T-cell (primary cell): ENCODE measurements around the gene ZNF195. TPM values are rescaled to one million over a fixed set of nuclear protein-coding genes. Genes with fewer than 3 reads are reported as not detected.
"Not testable (repeated sequence)": the region's sequence is repeated elsewhere in the genome, so short reads cannot be mapped to it uniquely, and the experiment has no call there.

Experiments used
- ATAC-seq, 4 experiments: fragments of 200-7000 bp in 3 of 4; fragments of 150-1000 bp in 1 of 4; cut with Tn5 transposase; replicated peaks in 1 of 4; 1 replicate in 3 of 4; 2 replicates in 1 of 4; pipeline ENCODE4 v1.10.0; 2021; ENCODE audit warnings: moderate library complexity in 3 of 4, mild to moderate bottlenecking in 2 of 4, moderate number of reproducible peaks in 1 of 4
- CTCF ChIA-PET, 2 donors: fragments of 300-600 bp; sonication (Branson Sonifier 250); formaldehyde crosslinking; loops; one replicate each; lab custom pipeline; 2022; ENCODE audit warnings: antibody characterized with exemption in 2 of 2; lab: Charles Lee
- POLR2A ChIA-PET, 2 donors: fragments of 300-600 bp; sonication (Branson Sonifier 250); formaldehyde crosslinking; loops; one replicate each; lab custom pipeline; 2022; ENCODE audit warnings: antibody characterized with exemption in 2 of 2; lab: Charles Lee
- DNase-seq, 35 experiments: peaks; one replicate each; pipeline versions ENCODE4 v3.0.0 to v3.0.0-alpha.2; 2013 to 2023
- H3K27ac ChIP-seq: one replicate; pipeline ENCODE4 v1.5.1; 2013; ENCODE audit warnings: low read length
- H3K27me3 ChIP-seq, 2 experiments: replicated peaks in 1 of 2; 1 replicate in 1 of 2; 2 replicates in 1 of 2; pipeline versions ENCODE4 v1.6.1 to v1.7.0; 2013; ENCODE audit warnings: low read length in 1 of 2, mixed read lengths in 1 of 2; ENCODE audit not compliant: control insufficient read depth in 2 of 2, insufficient read depth in 2 of 2; ENCODE audit errors: extremely low read depth in 1 of 2
- H3K36me3 ChIP-seq, 2 donors: 1 replicate in 1 of 2; 2 replicates in 1 of 2; pipeline versions ENCODE4 v1.6.1 to v1.7.0; 2013; ENCODE audit warnings: low read length in 1 of 2; ENCODE audit not compliant: control insufficient read depth in 2 of 2, insufficient read depth in 1 of 2; ENCODE audit errors: extremely low read depth in 1 of 2
- H3K4me1 ChIP-seq, 2 experiments: 1 replicate in 1 of 2; 2 replicates in 1 of 2; pipeline versions ENCODE4 v1.6.1 to v1.7.0; 2013; ENCODE audit warnings: low read length in 2 of 2, mixed read lengths in 1 of 2; ENCODE audit not compliant: insufficient read depth in 2 of 2, control insufficient read depth in 1 of 2; ENCODE audit errors: extremely low read depth in 1 of 2
- H3K4me3 ChIP-seq, 2 donors: 1 replicate in 1 of 2; 2 replicates in 1 of 2; pipeline versions ENCODE4 v1.5.1 to v1.7.0; 2013; ENCODE audit warnings: mild to moderate bottlenecking in 2 of 2, low read length in 1 of 2, moderate library complexity in 1 of 2; ENCODE audit not compliant: control insufficient read depth in 1 of 2; ENCODE audit errors: extremely low read depth in 1 of 2
- H3K9me3 ChIP-seq: 2 replicates; pipeline ENCODE4 v1.7.0; 2013
- H3K27ac Mint-ChIP-seq, 2 donors: one replicate each; pipeline ENCODE4 v1.8.0; 2020 to 2021; ENCODE audit warnings: mild to moderate bottlenecking in 2 of 2, mixed read lengths in 2 of 2
- H3K27me3 Mint-ChIP-seq, 2 donors: one replicate each; pipeline ENCODE4 v1.8.0; 2021 to 2022; ENCODE audit warnings: mixed read lengths in 2 of 2
- H3K36me3 Mint-ChIP-seq: one replicate; pipeline ENCODE4 v1.8.0; 2021; ENCODE audit warnings: mixed read lengths
- H3K4me1 Mint-ChIP-seq, 3 donors: one replicate each; pipeline ENCODE4 v1.8.0; 2020 to 2022; ENCODE audit warnings: mixed read lengths in 3 of 3, mild to moderate bottlenecking in 1 of 3
- H3K4me3 Mint-ChIP-seq, 3 donors: one replicate each; pipeline ENCODE4 v1.8.0; 2020 to 2022; ENCODE audit warnings: mild to moderate bottlenecking in 3 of 3, mixed read lengths in 3 of 3, moderate library complexity in 3 of 3
- H3K9me3 Mint-ChIP-seq, 3 donors: one replicate each; pipeline ENCODE4 v1.8.0; 2020 to 2022; ENCODE audit warnings: mixed read lengths in 3 of 3
- WGBS: methylation state at CpG from one replicate; pipeline ENCODE4 v1.1.5; 2013; ENCODE audit warnings: missing lambda C conversion rate; ENCODE audit not compliant: insufficient coverage; 5-methylcytosine and 5-hydroxymethylcytosine counted together
- total RNA-seq, 35 experiments: library from RNA in 6 of 35; stranded (reverse) in 6 of 35; fragments of 120-200 nt in 1 of 35; gene quantifications; one replicate each; pipeline versions ENCODE4 v1.2.1 to v1.2.4 and lab custom pipeline; 2013 to 2026

ZNF195 gene
- total RNA-seq, 5 donors from 2014 or later (not counting 1 experiment from before 2014, with no cell fraction given), result 22.9 to 35.8 (median 32.0) TPM

DNA sequence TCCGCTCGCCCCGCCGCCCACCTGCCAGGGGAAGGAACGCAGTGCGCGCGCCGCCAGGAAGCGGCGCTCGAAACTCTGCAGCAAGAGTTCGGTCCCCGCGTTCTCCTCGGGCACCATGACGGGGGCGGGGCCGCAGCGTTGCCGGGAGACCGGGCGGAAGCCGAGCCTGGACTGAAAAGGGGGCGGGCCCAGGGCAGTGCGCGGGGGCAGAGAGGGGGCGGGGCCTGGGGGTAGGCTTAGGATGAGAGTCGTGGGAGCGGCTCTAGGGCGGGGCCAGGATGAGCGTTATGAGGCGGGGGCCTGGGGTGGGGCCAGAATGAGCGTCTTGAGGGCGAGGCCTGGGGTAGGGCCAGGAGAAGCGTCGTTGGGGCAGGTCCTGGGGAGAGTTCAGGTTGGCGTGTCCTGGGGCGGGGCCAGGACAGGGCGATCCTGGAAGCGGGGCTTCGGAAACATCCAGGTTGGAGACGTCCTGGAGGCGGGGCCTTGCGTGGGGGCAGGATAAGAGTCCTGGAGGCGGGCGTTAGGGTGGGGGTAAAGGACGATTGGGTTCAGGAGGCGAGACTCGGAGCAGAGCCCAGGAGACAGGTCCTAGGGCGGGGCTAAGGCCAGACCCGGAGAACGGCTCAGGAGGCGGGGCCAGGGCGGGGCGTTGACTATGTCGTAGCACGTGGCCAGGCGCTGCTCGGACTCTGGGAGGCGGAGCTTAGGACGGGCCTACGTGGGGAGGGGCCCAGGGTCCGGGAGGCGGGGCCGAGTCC, 43.6 kb upstream of the ZNF195 start:
- not testable (repeated sequence) for H3K36me3 Mint-ChIP-seq
- peak overlapping the region; percentile 62 to 85 for H3K4me3 ChIP-seq
- H3K27ac Mint-ChIP-seq, result peak overlapping the region; percentile 91 to 96

DNA sequence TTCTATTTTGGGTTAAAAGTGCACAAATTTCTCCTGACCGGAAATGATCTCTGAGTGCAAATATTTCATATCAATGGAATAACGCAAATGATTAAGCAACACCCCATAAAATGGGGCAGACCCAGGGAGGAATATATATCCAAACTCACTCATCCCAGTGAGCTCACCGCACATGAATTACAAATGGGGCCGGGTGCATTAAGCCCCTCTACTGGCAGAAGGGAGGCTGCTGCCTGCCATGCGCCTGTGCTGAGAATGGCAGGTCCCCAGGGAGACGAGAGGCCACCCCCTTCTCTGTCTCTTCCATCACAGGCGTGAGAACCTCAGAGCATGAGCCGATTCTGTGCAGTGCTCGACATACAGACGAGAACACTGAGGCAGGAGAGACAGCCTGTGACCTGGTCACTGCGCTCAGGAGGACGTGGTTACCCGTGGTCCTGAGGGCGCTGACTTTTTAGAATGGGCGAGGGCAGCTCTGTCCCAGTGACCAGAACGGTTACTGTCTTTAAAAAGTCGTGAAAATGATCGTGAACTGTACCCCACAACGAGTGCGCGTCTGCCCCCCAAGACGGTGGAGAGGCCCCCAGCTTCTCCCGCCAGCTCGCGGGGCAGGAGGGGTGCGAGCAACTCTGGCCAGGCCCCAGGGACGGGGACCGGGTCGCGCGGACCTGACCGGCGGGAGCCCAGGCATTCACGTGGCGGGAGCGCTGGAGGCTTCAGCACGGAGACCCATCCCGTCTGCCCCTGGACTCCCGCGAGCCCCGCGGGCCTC, 42.8 kb upstream of the ZNF195 start:
- H3K27ac ChIP-seq, H3K9me3 ChIP-seq, ATAC-seq, H3K9me3 Mint-ChIP-seq, CTCF ChIA-PET, H3K36me3 Mint-ChIP-seq, H3K36me3 ChIP-seq, POLR2A ChIA-PET, H3K27me3 Mint-ChIP-seq, H3K27me3 ChIP-seq: not testable (repeated sequence)
- 7% methylated on average over 35 of the region's 42 CpGs for WGBS
- H3K4me3 ChIP-seq, result peak overlapping the region; percentile 36 to 85
- peaks cover 0 to 12% of the 10 kb centered on the region in 2 experiments for H3K4me1 ChIP-seq
- H3K4me1 Mint-ChIP-seq, result peaks cover 4 to 17% (median 15%) of the 10 kb centered on the region in 3 donors
- H3K27ac Mint-ChIP-seq, result peak overlapping the region; percentile 36 to 84
- DNase-seq, result peak in 17 of 35 experiments; percentile 2 to 47 (median 10)
- H3K4me3 Mint-ChIP-seq, result peak overlapping the region; percentile 88 to 91 (median 90)

More for the DNA sequence above, 43.6 kb upstream of the ZNF195 start:
- H3K9me3 Mint-ChIP-seq, H3K27me3 ChIP-seq, CTCF ChIA-PET, H3K9me3 ChIP-seq, H3K27me3 Mint-ChIP-seq, H3K36me3 ChIP-seq: not testable (repeated sequence)
- peak; percentile 92 to 98 (median 98) for ATAC-seq
- POLR2A ChIA-PET, result interaction anchor here in 1 of 2 donors (0.7 kb wide), 1 partner anchor 217 kb away, joined by 3 read pairs; no protein-coding TSS in a partner anchor
- DNase-seq, result peak; percentile 71 to 99 (median 93)
- Histone ChIP-seq H3K27ac (peak overlapping the region; percentile 84), H3K4me1 (peaks cover 0 to 12% of the 10 kb centered on the region in 2 experiments)
- WGBS, result under 1% methylated on average over 60 of the region's 66 CpGs
- Mint-ChIP-seq H3K4me3 (peak overlapping the region; percentile 88 to 91 (median 90)), H3K4me1 (peaks cover 4 to 15% (median 13%) of the 10 kb centered on the region in 3 donors)

DNA sequence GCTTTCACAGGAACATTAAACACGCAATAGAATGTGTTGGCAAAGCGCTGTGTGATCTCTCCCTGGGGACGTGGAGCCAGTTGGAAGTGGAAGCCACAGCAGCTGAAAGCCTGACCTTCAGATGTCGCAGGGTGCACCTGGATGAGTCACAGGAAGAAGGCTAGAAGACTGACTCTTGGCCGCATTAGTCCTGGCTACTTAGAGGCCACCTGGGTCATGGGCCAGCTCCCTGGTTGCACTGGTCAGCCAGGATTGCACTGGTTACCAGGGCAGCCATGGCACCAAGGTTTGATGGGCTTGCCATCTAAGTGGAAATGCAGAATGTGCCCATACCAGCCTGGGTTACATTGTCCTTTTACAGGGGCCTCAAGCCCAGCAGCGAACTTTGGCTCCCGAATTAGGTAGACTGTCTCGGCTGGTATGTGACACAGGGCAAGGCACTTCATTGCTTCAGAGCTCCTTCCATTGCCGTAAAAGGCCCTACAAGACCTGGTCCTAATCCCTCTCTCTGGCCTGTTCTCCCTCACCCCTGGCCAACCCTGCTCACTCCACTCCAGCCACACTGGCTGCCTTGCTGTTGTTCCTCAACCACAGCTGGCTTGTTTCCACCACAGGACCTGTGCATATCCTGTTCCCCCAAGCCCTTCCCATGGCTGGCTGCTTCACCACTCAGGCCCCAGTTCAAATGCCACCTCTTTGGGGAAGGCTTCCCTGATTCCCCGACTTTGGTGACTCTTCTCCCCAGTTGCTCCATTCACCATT, 41.5 kb upstream of the ZNF195 start:
- H3K36me3 ChIP-seq, H3K27me3 ChIP-seq, H3K9me3 Mint-ChIP-seq, H3K36me3 Mint-ChIP-seq, H3K27me3 Mint-ChIP-seq, DNase-seq, H3K27ac ChIP-seq, ATAC-seq, H3K9me3 ChIP-seq, H3K4me3 ChIP-seq, POLR2A ChIA-PET: not testable (repeated sequence)
- Mint-ChIP-seq H3K27ac (peak overlapping the region in 1 of 2 donors; percentile 16), H3K4me1 (peaks cover 4 to 18% (median 16%) of the 10 kb centered on the region in 3 donors), H3K4me3 (peak overlapping the region in 2 of 3 donors; percentile 19 to 46)
- CTCF ChIA-PET, result interaction anchor here in 1 of 2 donors (0.7 kb wide), 1 partner anchor 12 kb away, joined by 3 read pairs; no protein-coding TSS in a partner anchor
- peaks cover 0 to 12% of the 10 kb centered on the region in 2 experiments for H3K4me1 ChIP-seq
- WGBS, result 93% methylated on average over 5 of the region's 10 CpGs

DNA sequence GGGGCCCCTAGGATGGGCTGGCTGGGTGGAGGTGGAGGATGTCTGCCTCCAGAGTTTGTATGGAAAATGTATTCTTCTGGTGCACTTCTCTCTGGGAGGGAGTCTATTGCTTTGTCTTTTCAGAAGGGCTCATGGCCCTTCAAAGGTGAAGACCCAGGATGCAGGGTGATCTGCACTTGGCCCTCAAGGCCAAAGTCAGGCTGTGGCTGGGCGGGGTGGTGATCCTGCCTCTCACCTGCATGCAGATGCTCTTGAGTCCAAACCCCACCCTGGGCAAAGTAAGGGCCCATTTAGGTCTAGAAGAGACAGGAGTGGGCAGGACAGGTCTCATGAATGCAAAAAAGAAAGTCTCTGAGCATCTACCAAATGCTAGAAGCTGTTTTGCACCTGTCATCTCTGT, 40.5 kb upstream of the ZNF195 start:
- CTCF ChIA-PET, H3K9me3 ChIP-seq, H3K27ac ChIP-seq, POLR2A ChIA-PET, H3K27me3 Mint-ChIP-seq, ATAC-seq, H3K36me3 Mint-ChIP-seq, H3K9me3 Mint-ChIP-seq, H3K27me3 ChIP-seq, H3K4me3 ChIP-seq, H3K4me3 Mint-ChIP-seq, DNase-seq, H3K27ac Mint-ChIP-seq, H3K36me3 ChIP-seq: not testable (repeated sequence)
- H3K4me1 Mint-ChIP-seq, result peaks cover 4 to 18% (median 16%) of the 10 kb centered on the region in 3 donors
- WGBS, result no CpG with 5 or more reads among the region's 1 CpG
- H3K4me1 ChIP-seq, result peaks cover 0 to 12% of the 10 kb centered on the region in 2 experiments

DNA sequence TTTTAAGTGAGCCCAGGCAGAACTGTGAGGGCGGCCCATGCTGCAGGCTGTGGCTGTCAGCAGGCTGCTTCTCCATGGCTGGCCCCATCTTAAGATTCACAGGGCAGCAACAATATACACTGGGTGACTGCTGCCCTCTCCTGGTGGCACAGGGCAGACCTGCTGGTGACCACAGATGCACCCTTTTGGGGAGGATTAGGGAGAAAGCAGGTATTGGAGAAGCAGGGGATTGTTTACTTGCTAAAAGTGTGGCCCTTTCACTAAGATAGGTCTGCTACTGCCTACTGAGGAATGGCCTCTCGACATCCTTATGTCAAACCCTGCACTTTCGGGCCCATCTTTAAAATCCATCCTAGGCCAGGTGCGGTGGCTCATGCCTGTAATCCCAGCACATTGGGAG, 38.1 kb upstream of the ZNF195 start:
- H3K27me3 ChIP-seq, CTCF ChIA-PET, H3K4me3 ChIP-seq, H3K36me3 ChIP-seq, H3K9me3 ChIP-seq, H3K9me3 Mint-ChIP-seq, H3K27ac Mint-ChIP-seq, H3K4me3 Mint-ChIP-seq, POLR2A ChIA-PET, H3K27ac ChIP-seq, H3K4me1 ChIP-seq, H3K36me3 Mint-ChIP-seq, H3K27me3 Mint-ChIP-seq: not testable (repeated sequence)
- ATAC-seq (peak in 1 of 4 experiments; percentile 53), DNase-seq (peak; percentile 16 to 68 (median 51))
- H3K4me1 Mint-ChIP-seq, result peaks cover 4 to 13% (median 12%) of the 10 kb centered on the region in 3 donors
- WGBS, result 75% methylated on average over 3 of the region's 4 CpGs

DNA sequence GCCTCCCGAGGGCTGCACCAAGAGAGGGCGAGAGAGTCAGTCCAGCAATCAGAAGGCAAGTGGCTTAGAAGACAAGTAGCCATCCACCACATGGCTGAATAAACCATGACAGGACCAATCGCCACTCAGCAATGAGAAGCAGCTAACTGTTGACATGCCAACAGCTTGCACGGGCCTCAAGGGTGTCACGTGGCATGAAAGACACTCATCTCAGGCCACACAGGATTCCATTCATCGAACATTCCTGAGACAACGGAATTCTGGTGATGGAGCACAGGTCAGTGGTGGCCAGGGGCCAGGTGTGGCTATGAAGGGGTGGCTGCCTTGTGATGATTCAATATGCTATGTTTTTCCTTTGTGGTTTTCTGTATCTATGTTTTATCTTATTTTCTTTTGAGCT, 36.4 kb upstream of the ZNF195 start:
- H3K4me3 ChIP-seq, H3K27ac ChIP-seq, H3K27ac Mint-ChIP-seq, H3K4me3 Mint-ChIP-seq, DNase-seq, H3K4me1 Mint-ChIP-seq, H3K4me1 ChIP-seq, H3K27me3 ChIP-seq, ATAC-seq, POLR2A ChIA-PET, H3K27me3 Mint-ChIP-seq, CTCF ChIA-PET, H3K9me3 ChIP-seq, H3K36me3 ChIP-seq, H3K9me3 Mint-ChIP-seq, H3K36me3 Mint-ChIP-seq: not testable (repeated sequence)
- WGBS, result no CpG with 5 or more reads among the region's 7 CpGs
